GM21786 (cell line): ENCODE results near the gene FAM20C.
"Not testable (repeated sequence)": the region's sequence is repeated elsewhere in the genome, so short reads cannot be mapped to it uniquely, and the experiment has no call there.

Source experiments
- ATAC-seq: cut with Tn5 transposase; IDR thresholded peaks from one replicate; pipeline ENCODE4 v1.9.1; 2021; ENCODE audit not compliant: unreplicated experiment

Gene FAM20C

GRCh38 chr7:289209-289755 is 96.9 kb downstream of the FAM20C start:
- ATAC-seq = no peak

GRCh38 chr7:289756-290553 is 97.6 kb downstream of the FAM20C start, which contains the start of gene FOXL3:
Gene FOXL3 (plus strand): TSS chr7:290170. CDS start chr7:290170, 0 bp downstream.
- ATAC-seq = no peak

GRCh38 chr7:290554-291372 is 98.4 kb downstream of the FAM20C start:
- no peak for ATAC-seq

- no peak for ATAC-seq
Observed at GRCh38 chr7:291373-292092, 99.2 kb downstream of the FAM20C start.

- ATAC-seq = no peak
Observed at GRCh38 chr7:292226-292625, 99.9 kb downstream of the FAM20C start.

GRCh38 chr7:292826-293225 is 100.5 kb downstream of the FAM20C start:
- no peak for ATAC-seq

- ATAC-seq = no peak
Observed at GRCh38 chr7:293681-294439, 101.5 kb downstream of the FAM20C start.

GRCh38 chr7:294440-295154 is 102.2 kb downstream of the FAM20C start:
- no peak for ATAC-seq

GRCh38 chr7:295155-296154 is 103.1 kb downstream of the FAM20C start:
- no peak for ATAC-seq

- no peak for ATAC-seq
Observed at GRCh38 chr7:296373-296945, 104.1 kb downstream of the FAM20C start.

GRCh38 chr7:297141-297540 is 104.8 kb downstream of the FAM20C start:
- not testable (repeated sequence) for ATAC-seq

- ATAC-seq = no peak
Observed at GRCh38 chr7:297611-298374, 105.4 kb downstream of the FAM20C start.

GRCh38 chr7:298375-298702 is 106.0 kb downstream of the FAM20C start:
- ATAC-seq = no peak

- ATAC-seq = no peak
Observed at GRCh38 chr7:298743-299142, 106.4 kb downstream of the FAM20C start.

GRCh38 chr7:299169-299568 is 106.8 kb downstream of the FAM20C start:
- ATAC-seq = no peak

- ATAC-seq = no peak
Observed at GRCh38 chr7:299628-300027, 107.3 kb downstream of the FAM20C start.

GRCh38 chr7:300048-300447 is 107.7 kb downstream of the FAM20C start:
- ATAC-seq = no peak
